HCT116 (cell line): ENCODE measurements around the gene SULT1C3. TPM values are rescaled to one million over a fixed set of nuclear protein-coding genes. Genes with fewer than 3 reads are reported as not detected.

ENCODE experiments used
- ATAC-seq: fragments of 200-7000 bp; cut with Tn5 transposase; 2 replicates; pipeline ENCODE4 v1.9.1; 2020; ENCODE audit warnings: mild to moderate bottlenecking, moderate library complexity
- BruUV-seq: library from RNA; stranded (reverse); fragments of 400-500 nt; replicated peaks from 2 replicates; lab custom pipeline; 2021; lab: Mats Ljungman, UMichigan
- CTCF ChIA-PET: fragments of 300-600 bp; sonication (Branson Sonifier 250); formaldehyde crosslinking; loops from one replicate; lab custom pipeline; 2021; ENCODE audit warnings: antibody characterized with exemption; lab: Charles Lee
- POLR2A ChIA-PET: fragments of 300-600, 350-600 bp; sonication (Branson Sonifier 250); formaldehyde crosslinking; loops from one replicate; lab custom pipeline; 2021; ENCODE audit warnings: antibody characterized with exemption; lab: Charles Lee
- RAD21 ChIA-PET, 2 experiments: fragments of 300-600 bp; sonication (Branson Sonifier 250); formaldehyde crosslinking; loops; one replicate each; lab custom pipeline; 2023; ENCODE audit warnings: low total read pairs in 2 of 2; ENCODE audit not compliant: uncharacterized antibody in 2 of 2, unreplicated experiment in 2 of 2, low non-redundant PET in 1 of 2; lab: Charles Lee
- DNase-seq: peaks from one replicate; pipeline ENCODE4 v3.0.0-alpha.2; 2010; ENCODE audit warnings: low read depth, low spot score
- H2AFZ ChIP-seq: fragments of 200-600 bp; shearing (Covaris generic), sonication (generic); 2 replicates; pipeline ENCODE4 v1.6.1; 2017; ENCODE audit warnings: low read depth, mixed run types, mixed read lengths, antibody characterized with exemption, low read length; ENCODE audit not compliant: poor library complexity, severe bottlenecking
- H3K27ac ChIP-seq: 2 replicates; pipeline ENCODE4 v1.5.1; 2012; ENCODE audit warnings: low read depth, low read length
- H3K27me3 ChIP-seq: fragments of 200-600 bp; sonication (generic); 2 replicates; pipeline ENCODE4 v1.6.1; 2016; ENCODE audit warnings: mixed run types, low read length, mixed read lengths; ENCODE audit not compliant: insufficient read depth
- H3K36me3 ChIP-seq, 2 experiments: fragments of 200-500 bp in 1 of 2; fragments of 200-600 bp in 1 of 2; sonication (Bioruptor generic) in 1 of 2; sonication (generic) in 1 of 2; 2 replicates each; pipeline versions ENCODE4 v1.5.1 to v1.6.1; 2014 to 2016; ENCODE audit warnings: low read length in 2 of 2, inconsistent platforms in 1 of 2, mixed read lengths in 1 of 2, mixed run types in 1 of 2; ENCODE audit not compliant: insufficient read depth in 2 of 2, control insufficient read depth in 1 of 2
- H3K4me1 ChIP-seq, 2 experiments: fragments of 200-600 bp in 1 of 2; sonication (generic) in 1 of 2; 2 replicates each; pipeline versions ENCODE4 v1.5.1 to v1.6.1; 2012 to 2017; ENCODE audit warnings: low read length in 2 of 2, inconsistent platforms in 1 of 2, mild to moderate bottlenecking in 1 of 2, mixed read lengths in 1 of 2, mixed run types in 1 of 2, moderate library complexity in 1 of 2; ENCODE audit not compliant: insufficient read depth in 2 of 2, control insufficient read depth in 1 of 2
- H3K4me2 ChIP-seq: fragments of 200-600 bp; sonication (generic); 2 replicates; pipeline ENCODE4 v1.6.1; 2017; ENCODE audit warnings: mixed run types, low read length, mixed read lengths
- H3K4me3 ChIP-seq, 2 experiments: fragments of 200-600 bp in 1 of 2; sonication (generic) in 1 of 2; replicated peaks in 1 of 2; 2 replicates each; pipeline ENCODE4 v1.5.1; 2011 to 2016; ENCODE audit warnings: low read length in 2 of 2, control low read depth in 1 of 2, low read depth in 1 of 2, mild to moderate bottlenecking in 1 of 2, mixed read lengths in 1 of 2, mixed run types in 1 of 2
- H3K79me2 ChIP-seq: fragments of 200-600 bp; sonication (generic); 2 replicates; pipeline ENCODE4 v1.6.1; 2017; ENCODE audit warnings: mild to moderate bottlenecking, mixed run types, low read length, moderate library complexity, mixed read lengths; ENCODE audit not compliant: insufficient read depth
- H3K9ac ChIP-seq: fragments of 200-600 bp; sonication (generic); 2 replicates; pipeline ENCODE4 v1.6.1; 2016; ENCODE audit warnings: low read length, mixed read lengths
- H3K9me2 ChIP-seq: fragments of 200-600 bp; sonication (generic), shearing (Covaris generic); 2 replicates; pipeline ENCODE4 v1.6.1; 2017; ENCODE audit warnings: mixed run types, mild to moderate bottlenecking, moderate library complexity; ENCODE audit not compliant: insufficient read depth
- H3K9me3 ChIP-seq, 2 experiments: fragments of 200-500 bp in 1 of 2; fragments of 200-600 bp in 1 of 2; sonication (Bioruptor generic) in 1 of 2; sonication (generic) in 1 of 2; 2 replicates each; pipeline ENCODE4 v1.6.1; 2014 to 2017; ENCODE audit warnings: low read length in 2 of 2, mixed read lengths in 2 of 2, inconsistent platforms in 1 of 2, low read depth in 1 of 2, mild to moderate bottlenecking in 1 of 2, mixed run types in 1 of 2, moderate library complexity in 1 of 2; ENCODE audit not compliant: control insufficient read depth in 1 of 2, insufficient read depth in 1 of 2
- H4K20me1 ChIP-seq: fragments of 200-600 bp; sonication (generic), shearing (Covaris generic); 2 replicates; pipeline ENCODE4 v1.6.1; 2017; ENCODE audit warnings: mixed run types, mild to moderate bottlenecking, moderate library complexity; ENCODE audit not compliant: insufficient read depth
- ATF3 ChIP-seq: IDR thresholded peaks from 2 replicates; pipeline ENCODE4 v1.6.1; 2012
- CTCF ChIP-seq, 3 experiments: fragments of 200-600 bp in 1 of 3; sonication (generic) in 1 of 3; IDR thresholded peaks in 2 of 3; conservative IDR thresholded peaks in 1 of 3; 2 replicates each; pipeline ENCODE4 v1.5.1; 2012 to 2017; ENCODE audit warnings: low read depth in 2 of 3, low read length in 2 of 3, antibody characterized with exemption in 1 of 3, borderline replicate concordance in 1 of 3, control low read depth in 1 of 3, mild to moderate bottlenecking in 1 of 3, mixed read lengths in 1 of 3, mixed run types in 1 of 3, moderate library complexity in 1 of 3; ENCODE audit not compliant: insufficient read depth in 1 of 3
- EZH2 ChIP-seq: fragments of 200-600 bp; sonication (generic); IDR thresholded peaks from 2 replicates; pipeline ENCODE4 v1.6.1; 2017; ENCODE audit warnings: antibody characterized with exemption, mixed run types
- POLR2A ChIP-seq: IDR thresholded peaks from 2 replicates; pipeline ENCODE4 v1.7.0; 2011; ENCODE audit warnings: borderline replicate concordance; ENCODE audit not compliant: insufficient read depth, insufficient read length; ENCODE audit errors: extremely low read depth
- POLR2AphosphoS5 ChIP-seq: IDR thresholded peaks from 2 replicates; pipeline ENCODE4 v1.6.1; 2011; ENCODE audit warnings: mild to moderate bottlenecking, low read depth, low read length, moderate library complexity
- RAD21 ChIP-seq: IDR thresholded peaks from 2 replicates; pipeline ENCODE4 v1.6.1; 2012; ENCODE audit warnings: low read depth, mild to moderate bottlenecking
- SIN3A ChIP-seq: IDR thresholded peaks from 2 replicates; pipeline ENCODE4 v1.6.1; 2012; ENCODE audit warnings: low read depth
- SRF ChIP-seq: IDR thresholded peaks from 2 replicates; pipeline ENCODE4 v1.6.1; 2012; ENCODE audit warnings: low read depth
- YY1 ChIP-seq: IDR thresholded peaks from 2 replicates; pipeline ENCODE4 v1.6.1; 2011; ENCODE audit warnings: low read length, low read depth, moderate library complexity, mild to moderate bottlenecking; ENCODE audit not compliant: insufficient replicate concordance; ENCODE audit errors: extremely low read depth
- ZFX ChIP-seq: fragments of 450-650 bp; IDR thresholded peaks from 2 replicates; pipeline ENCODE4 v1.6.1; 2017
- ZNF274 ChIP-seq: fragments of 200-500 bp; sonication (Bioruptor generic); IDR thresholded peaks from 2 replicates; pipeline ENCODE4 v1.6.1; 2014; ENCODE audit warnings: mild to moderate bottlenecking, low read depth, low read length, inconsistent platforms
- intact Hi-C: fragments of 100-400 bp; cut with micrococcal nuclease; formaldehyde crosslinking; loops from 2 replicates; pipeline ENCODE4 v1.10.0; 2022
- total RNA-seq: library from RNA; stranded (reverse); gene quantifications from one replicate; pipeline ENCODE4 v1.2.1, GENCODE V29; 2021; ENCODE audit not compliant: unreplicated experiment
- TF ChIP-seq, protein P1 (sequence below): IDR thresholded peaks from 2 replicates; pipeline ENCODE4 v1.6.1; 2012

Gene SULT1C3
- total RNA-seq, 1 experiment from 2014 or later = not detected

- H3K27me3 ChIP-seq = no peaks in the 10 kb centered on the region
- ATAC-seq (no peak), DNase-seq (no peak)
- RAD21 ChIA-PET = no interaction called here
- H3K4me3 ChIP-seq = no peak overlapping the region
- H3K27ac ChIP-seq = no peak overlapping the region
- no peaks in the 10 kb centered on the region for H3K4me1 ChIP-seq
- CTCF ChIA-PET = no interaction called here
- H3K9me3 ChIP-seq = no peaks in the 10 kb centered on the region
- no peak overlapping the region for H3K9ac ChIP-seq
- no peaks in the 10 kb centered on the region for H3K9me2 ChIP-seq
- H4K20me1 ChIP-seq = no peaks in the 10 kb centered on the region
- TF ChIP-seq RAD21 = no peak
- TF ChIP-seq POLR2A = no peak
- TF ChIP-seq EZH2 = no peak
- TF ChIP-seq ZNF274 = no peak
- TF ChIP-seq ZFX = no peak
- no peak for TF ChIP-seq YY1
- TF ChIP-seq SIN3A = no peak
- no peak for TF ChIP-seq SRF
- no peak for TF ChIP-seq POLR2AphosphoS5
- TF ChIP-seq ATF3 = no peak
- TF ChIP-seq, all 23 proteins: peak for 0
- no TSS peak for BruUV-seq
- POLR2A ChIA-PET = no interaction called here
- no peak overlapping the region for H3K4me2 ChIP-seq
- H2AFZ ChIP-seq = no peak overlapping the region
- intact Hi-C loops = no loop called here
- no peaks in the 10 kb centered on the region for H3K36me3 ChIP-seq
- H3K79me2 ChIP-seq = no peaks in the 10 kb centered on the region
Observed at GRCh38 chr2:108200569-108200968, 39.2 kb upstream of the SULT1C3 start.

DNA sequence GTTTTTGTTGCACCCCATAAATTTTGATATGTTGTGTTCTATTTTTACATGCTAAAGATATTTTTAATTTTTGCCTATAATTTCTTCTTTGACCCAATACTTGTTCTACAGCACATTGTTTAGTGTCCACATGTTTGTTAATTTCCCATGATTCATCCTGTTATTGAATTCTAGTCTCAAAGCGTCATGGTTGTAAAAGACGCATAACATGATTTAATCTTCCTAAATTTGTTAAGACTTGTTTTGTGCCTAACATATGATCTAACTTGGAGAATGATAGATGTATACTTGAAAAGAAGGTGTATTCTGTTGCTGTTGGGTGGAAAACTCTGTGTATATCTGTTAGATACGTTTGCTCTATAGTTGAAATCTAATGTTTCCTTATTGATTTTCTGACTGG, 27.1 kb upstream of the SULT1C3 start:
- TF ChIP-seq CTCF (IDR thresholded peaks at IDR 0.05 in 2 of 3, conservative IDR thresholded peaks at IDR 0.05 in 1 of 3; ENCODE audit: borderline replicate concordance in 1 of 3, insufficient read depth in 1 of 3, low read depth in 2 of 3, low read length in 2 of 3) = no peak
- TF ChIP-seq, protein P1, sequence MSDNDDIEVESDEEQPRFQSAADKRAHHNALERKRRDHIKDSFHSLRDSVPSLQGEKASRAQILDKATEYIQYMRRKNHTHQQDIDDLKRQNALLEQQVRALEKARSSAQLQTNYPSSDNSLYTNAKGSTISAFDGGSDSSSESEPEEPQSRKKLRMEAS = no peak
- TF ChIP-seq ATF3 = no peak
- Histone ChIP-seq H4K20me1 (no peaks in the 10 kb centered on the region), H3K9ac (no peak overlapping the region), H3K27ac (no peak overlapping the region), H3K79me2 (no peaks in the 10 kb centered on the region), H3K4me3 (no peak overlapping the region), H3K4me1 (peaks cover 0 to 8% of the 10 kb centered on the region in 2 experiments; a peak in 2 of 4 replicates), H2AFZ (no peak overlapping the region), H3K36me3 (no peaks in the 10 kb centered on the region), H3K9me2 (no peaks in the 10 kb centered on the region), H3K9me3 (no peaks in the 10 kb centered on the region), H3K27me3 (no peaks in the 10 kb centered on the region), H3K4me2 (no peak overlapping the region)
- ChIA-PET CTCF (no interaction called here), POLR2A (no interaction called here), RAD21 (no interaction called here)
- BruUV-seq = no TSS peak
- intact Hi-C loops = no loop called here
- DNase-seq (no peak), ATAC-seq (no peak)
